Epidermal melanocyte (primary cell): Measurements from ENCODE around the gene TFAP2B.

Experiments used
- DNase-seq: peaks from one replicate; pipeline ENCODE4 v3.0.0; 2011; ENCODE audit warnings: low spot score; ENCODE audit not compliant: insufficient read length

Gene TFAP2B

GRCh38 chr6:50824552-50824951 is 5.9 kb downstream of the TFAP2B start:
- DNase-seq = no peak

- no peak for DNase-seq
These were observed 6.8 kb downstream of the TFAP2B start for GRCh38 chr6:50825375-50826036.

GRCh38 chr6:50826037-50826761 is 7.5 kb downstream of the TFAP2B start:
- DNase-seq = no peak

- DNase-seq = no peak
These were observed 8.1 kb downstream of the TFAP2B start for GRCh38 chr6:50826803-50827202.

- DNase-seq = no peak
These were observed 10.4 kb downstream of the TFAP2B start for GRCh38 chr6:50829049-50829448.

- DNase-seq = no peak
These were observed 11.3 kb downstream of the TFAP2B start for GRCh38 chr6:50829898-50830444.

- DNase-seq = no peak
These were observed 12.5 kb downstream of the TFAP2B start for GRCh38 chr6:50831186-50831585.

GRCh38 chr6:50832912-50833311 is 14.2 kb downstream of the TFAP2B start:
- DNase-seq = no peak

GRCh38 chr6:50834929-50835410 is 16.3 kb downstream of the TFAP2B start:
- DNase-seq = no peak

- DNase-seq = no peak
These were observed 17.6 kb downstream of the TFAP2B start for GRCh38 chr6:50836231-50836630.

GRCh38 chr6:50837589-50838445 is 19.1 kb downstream of the TFAP2B start:
- DNase-seq = no peak

GRCh38 chr6:50840112-50840810 is 21.6 kb downstream of the TFAP2B start:
- no peak for DNase-seq

- no peak for DNase-seq
These were observed 22.1 kb downstream of the TFAP2B start for GRCh38 chr6:50840811-50841192.

- no peak for DNase-seq
These were observed 23.8 kb downstream of the TFAP2B start for GRCh38 chr6:50842446-50842845.

GRCh38 chr6:50842861-50843384 is 24.3 kb downstream of the TFAP2B start:
- DNase-seq = no peak

GRCh38 chr6:50843842-50844241 is 25.2 kb downstream of the TFAP2B start:
- DNase-seq = no peak

- DNase-seq = no peak
These were observed 26.9 kb downstream of the TFAP2B start for GRCh38 chr6:50845499-50846143.

- DNase-seq = no peak
These were observed 27.6 kb downstream of the TFAP2B start for GRCh38 chr6:50846144-50846851.

GRCh38 chr6:50846852-50847155 is 28.1 kb downstream of the TFAP2B start:
- DNase-seq = no peak
